G401.6 (cell line): Measurements from ENCODE around the gene SIAH3.
"Not testable (repeated sequence)": the region's sequence is repeated elsewhere in the genome, so short reads cannot be mapped to it uniquely, and the experiment has no call there.

Experiments
- FAIRE-seq: peaks from 2 replicates; lab custom pipeline; 2012; peaks lifted over from hg19 to GRCh38; lab: Jason Lieb, UNC

Gene SIAH3

GRCh38 chr13:45781553-45782326 is 69.8 kb downstream of the SIAH3 start:
- FAIRE-seq = no peak

- no peak for FAIRE-seq
These were observed 71.7 kb downstream of the SIAH3 start for GRCh38 chr13:45779901-45780300.

GRCh38 chr13:45778882-45779281 is 72.7 kb downstream of the SIAH3 start:
- no peak for FAIRE-seq

- FAIRE-seq = no peak
These were observed 74.8 kb downstream of the SIAH3 start for GRCh38 chr13:45776748-45777147.

GRCh38 chr13:45775401-45775963 is 76.1 kb downstream of the SIAH3 start:
- no peak for FAIRE-seq

- no peak for FAIRE-seq
These were observed 77.6 kb downstream of the SIAH3 start for GRCh38 chr13:45773944-45774343.

- FAIRE-seq = no peak
These were observed 78.3 kb downstream of the SIAH3 start for GRCh38 chr13:45773236-45773635.

GRCh38 chr13:45770886-45771285 is 80.7 kb downstream of the SIAH3 start:
- no peak for FAIRE-seq

- FAIRE-seq = no peak
These were observed 82.7 kb downstream of the SIAH3 start for GRCh38 chr13:45768656-45769479.

- no peak for FAIRE-seq
These were observed 86.1 kb downstream of the SIAH3 start for GRCh38 chr13:45765464-45765863.

- FAIRE-seq = no peak
These were observed 88.1 kb downstream of the SIAH3 start for GRCh38 chr13:45763419-45763818.

- FAIRE-seq = not testable (repeated sequence)
These were observed 94.0 kb downstream of the SIAH3 start for GRCh38 chr13:45757589-45757988.

- FAIRE-seq = not testable (repeated sequence)
These were observed 95.1 kb downstream of the SIAH3 start for GRCh38 chr13:45756498-45756897.

- no peak for FAIRE-seq
These were observed 99.0 kb downstream of the SIAH3 start for GRCh38 chr13:45752510-45752909.

- FAIRE-seq = no peak
These were observed 99.7 kb downstream of the SIAH3 start for GRCh38 chr13:45751885-45752284.

- FAIRE-seq = no peak
These were observed 101.0 kb downstream of the SIAH3 start for GRCh38 chr13:45750566-45750965.

GRCh38 chr13:45748941-45749759 is 102.4 kb downstream of the SIAH3 start:
- no peak for FAIRE-seq

- FAIRE-seq = no peak
These were observed 104.5 kb downstream of the SIAH3 start for GRCh38 chr13:45747071-45747470.

GRCh38 chr13:45744979-45745378 is 106.6 kb downstream of the SIAH3 start:
- no peak for FAIRE-seq

- FAIRE-seq = no peak
These were observed 108.6 kb downstream of the SIAH3 start for GRCh38 chr13:45742985-45743384.

- FAIRE-seq = no peak
These were observed 114.0 kb downstream of the SIAH3 start for GRCh38 chr13:45737571-45738017.

- FAIRE-seq = no peak
These were observed 118.2 kb downstream of the SIAH3 start for GRCh38 chr13:45733361-45733760.
